Melanocyte of skin (primary cell): Measurements from ENCODE around the gene ANKRD7. TPM values are rescaled to one million over a fixed set of nuclear protein-coding genes. Genes with fewer than 3 reads are reported as not detected.

ENCODE experiments used
- total RNA-seq, 2 donors: library from RNA; depleted of rRNA; stranded (reverse); fragments of >200 nt; gene quantifications; 2 replicates each; pipeline ENCODE4 v1.2.3, GENCODE V29; 2012

The ANKRD7 gene, protein sequence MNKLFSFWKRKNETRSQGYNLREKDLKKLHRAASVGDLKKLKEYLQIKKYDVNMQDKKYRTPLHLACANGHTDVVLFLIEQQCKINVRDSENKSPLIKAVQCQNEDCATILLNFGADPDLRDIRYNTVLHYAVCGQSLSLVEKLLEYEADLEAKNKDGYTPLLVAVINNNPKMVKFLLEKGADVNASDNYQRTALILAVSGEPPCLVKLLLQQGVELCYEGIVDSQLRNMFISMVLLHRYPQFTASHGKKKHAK
- 1 to 10 TPM; 2.0 to 2.4 TPM for total RNA-seq

GRCh38 chr7:118224521-118224920 lies at the start of gene ANKRD7:
Gene ANKRD7, plus strand, starts transcription at chr7:118224704. Its CDS starts 127 bp downstream, at chr7:118224831.

GRCh38 chr7:118183786-118184564 lies 40.5 kb upstream of the ANKRD7 start, which contains the start of gene LSM8:
Gene LSM8, plus strand, starts transcription at chr7:118184164. Its CDS starts 60 bp downstream, at chr7:118184224.

Other genes with a start within 250 kb of the ANKRD7 start
- 10 to 100 TPM; 26.8 to 52.6 TPM for gene LSM8, start 40.5 kb upstream of the ANKRD7 start, total RNA-seq